B cell (primary cell): Measurements from ENCODE around the gene CUL3. TPM values are rescaled to one million over a fixed set of nuclear protein-coding genes. Genes with fewer than 3 reads are reported as not detected.

Experiments
- ATAC-seq: fragments of 200-7000 bp; cut with Tn5 transposase; one replicate; pipeline ENCODE4 v1.10.0; 2021; ENCODE audit warnings: low read depth, mild to moderate bottlenecking, moderate number of reproducible peaks, moderate library complexity
- CTCF ChIA-PET: fragments of 350-600 bp; sonication (Branson Sonifier 250); formaldehyde crosslinking; loops from one replicate; lab custom pipeline; 2021; ENCODE audit warnings: antibody characterized with exemption, inconsistent platforms; lab: Charles Lee
- POLR2A ChIA-PET: fragments of 350-600 bp; sonication (Branson Sonifier 250); formaldehyde crosslinking; loops from one replicate; lab custom pipeline; 2021; ENCODE audit warnings: antibody characterized with exemption; lab: Charles Lee
- DNase-seq: peaks from one replicate; pipeline ENCODE4 v3.0.0; 2013
- H2AFZ ChIP-seq: 2 replicates; pipeline ENCODE4 v1.6.1; 2012; ENCODE audit warnings: mild to moderate bottlenecking, low read depth, low read length; ENCODE audit not compliant: insufficient read depth, poor library complexity, severe bottlenecking
- H3K27ac ChIP-seq, 2 donors: 1 replicate in 1 of 2; 2 replicates in 1 of 2; pipeline ENCODE4 v1.5.1; 2012 to 2013; ENCODE audit warnings: low read length in 2 of 2, mild to moderate bottlenecking in 2 of 2, moderate library complexity in 1 of 2
- H3K27me3 ChIP-seq, 4 experiments: fragments of 200-600 bp in 1 of 4; sonication (generic) in 1 of 4; replicated peaks in 1 of 4; 1 replicate in 2 of 4; 2 replicates in 2 of 4; pipeline versions ENCODE4 v1.6.1 to v1.7.0; 2013 to 2016; ENCODE audit warnings: low read length in 3 of 4, mild to moderate bottlenecking in 2 of 4, mixed read lengths in 1 of 4, moderate library complexity in 1 of 4; ENCODE audit not compliant: insufficient read depth in 4 of 4, control insufficient read depth in 3 of 4; ENCODE audit errors: control extremely low read depth in 1 of 4
- H3K36me3 ChIP-seq, 2 experiments: replicated peaks in 1 of 2; 1 replicate in 1 of 2; 2 replicates in 1 of 2; pipeline versions ENCODE4 v1.6.1 to v1.7.1; 2013; ENCODE audit warnings: low read length in 1 of 2; ENCODE audit not compliant: insufficient read depth in 2 of 2, control insufficient read depth in 1 of 2; ENCODE audit errors: control extremely low read depth in 1 of 2, extremely low read depth in 1 of 2
- H3K4me1 ChIP-seq, 2 donors: fragments of 200-600 bp in 1 of 2; sonication (generic) in 1 of 2; 1 replicate in 1 of 2; 2 replicates in 1 of 2; pipeline versions ENCODE4 v1.5.1 to v1.6.1; 2013 to 2017; ENCODE audit warnings: low read length in 2 of 2; ENCODE audit not compliant: control insufficient read depth in 2 of 2, insufficient read depth in 2 of 2
- H3K4me2 ChIP-seq: replicated peaks from 2 replicates; pipeline ENCODE3; 2012; ENCODE audit warnings: mild to moderate bottlenecking, low read depth, low read length; ENCODE audit not compliant: poor library complexity, severe bottlenecking
- H3K4me3 ChIP-seq, 5 experiments: fragments of 200-600 bp in 1 of 5; sonication (generic) in 1 of 5; 1 replicate in 3 of 5; 2 replicates in 2 of 5; pipeline versions ENCODE4 v1.5.1 to v1.7.0; 2011 to 2016; ENCODE audit warnings: low read length in 4 of 5, mild to moderate bottlenecking in 4 of 5, low read depth in 2 of 5, control low read depth in 1 of 5, moderate library complexity in 1 of 5; ENCODE audit not compliant: insufficient read depth in 1 of 5; ENCODE audit errors: control extremely low read depth in 1 of 5, extremely low read depth in 1 of 5
- H3K79me2 ChIP-seq: fragments of 200-600 bp; sonication (generic); one replicate; pipeline ENCODE4 v1.6.0; 2016; ENCODE audit warnings: low read length; ENCODE audit not compliant: control insufficient read depth, insufficient read depth
- H3K9ac ChIP-seq: fragments of 200-600 bp; sonication (generic); 2 replicates; pipeline ENCODE4 v1.6.1; 2017; ENCODE audit warnings: mild to moderate bottlenecking, low read length, moderate library complexity
- H3K9me3 ChIP-seq, 3 donors: one replicate each; pipeline versions ENCODE4 v1.6.1 to v1.7.1; 2013; ENCODE audit warnings: low read length in 2 of 3; ENCODE audit not compliant: control insufficient read depth in 2 of 3, insufficient read depth in 1 of 3; ENCODE audit errors: control extremely low read depth in 1 of 3
- H4K20me1 ChIP-seq: 2 replicates; pipeline ENCODE4 v1.6.0; 2012; ENCODE audit warnings: mild to moderate bottlenecking, low read length; ENCODE audit not compliant: insufficient read depth, control insufficient read depth, poor library complexity, severe bottlenecking
- H3K27ac Mint-ChIP-seq: one replicate; pipeline ENCODE4 v1.8.0; 2021; ENCODE audit warnings: mixed read lengths
- H3K27me3 Mint-ChIP-seq: one replicate; pipeline ENCODE4 v1.8.0; 2021; ENCODE audit warnings: mixed read lengths
- H3K4me1 Mint-ChIP-seq: one replicate; pipeline ENCODE4 v1.8.0; 2021; ENCODE audit warnings: mixed read lengths
- H3K4me3 Mint-ChIP-seq: one replicate; pipeline ENCODE4 v1.8.0; 2021; ENCODE audit warnings: mixed read lengths
- H3K9me3 Mint-ChIP-seq: one replicate; pipeline ENCODE4 v1.8.0; 2022; ENCODE audit warnings: mixed read lengths; ENCODE audit not compliant: insufficient read depth
- CTCF ChIP-seq: fragments of 200-600 bp; IDR thresholded peaks from one replicate; pipeline ENCODE4 v1.8.0; 2022; ENCODE audit warnings: antibody characterized with exemption, mild to moderate bottlenecking
- EZH2 ChIP-seq: IDR thresholded peaks from 2 replicates; pipeline ENCODE4 v1.6.1; 2012; ENCODE audit warnings: borderline replicate concordance, low read depth, mild to moderate bottlenecking, moderate library complexity, low read length; ENCODE audit not compliant: insufficient read depth, poor library complexity, severe bottlenecking
- WGBS: methylation state at CpG from one replicate; pipeline ENCODE4 v1.1.5; 2013; ENCODE audit warnings: missing lambda C conversion rate; ENCODE audit not compliant: insufficient coverage; 5-methylcytosine and 5-hydroxymethylcytosine counted together
- intact Hi-C: fragments of 100-400 bp; cut with micrococcal nuclease; formaldehyde crosslinking; loops from one replicate; pipeline ENCODE4 v1.10.0; 2022
- polyA plus RNA-seq: library from polyadenylated mRNA; depleted of rRNA; stranded (reverse); fragments of >200 nt; gene quantifications from 2 replicates; pipeline ENCODE4 v1.2.3, GENCODE V29; 2012
- total RNA-seq, 2 donors: library from RNA; stranded (reverse); fragments of 120-200 nt in 1 of 2; gene quantifications; 1 replicate in 1 of 2; 2 replicates in 1 of 2; pipeline versions ENCODE4 v1.2.3 to v1.2.4, GENCODE V29; 2013 to 2022

The CUL3 gene
- total and polyA plus RNA-seq, 2 donors (not counting 1 experiment from before 2014, with no cell fraction given): 31.1 to 138 TPM

DNA sequence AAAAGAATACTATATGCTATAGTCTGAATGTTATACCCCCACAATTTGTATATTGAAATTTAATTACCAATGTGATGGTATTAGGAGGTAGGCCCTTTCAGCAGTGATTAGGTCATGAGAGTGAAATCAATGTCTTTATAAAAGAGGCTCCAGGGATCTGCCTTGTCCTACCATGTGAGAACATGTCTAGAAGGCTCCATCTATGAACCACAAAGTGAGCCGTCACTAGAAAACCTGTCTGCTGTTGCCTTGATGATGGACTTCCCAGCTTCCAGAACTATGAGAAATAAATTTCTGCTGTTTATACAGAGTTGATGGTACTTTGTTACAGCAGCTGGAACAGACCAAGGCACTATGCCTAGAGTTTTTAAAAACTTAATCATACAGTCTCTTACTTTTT lies 136.9 kb downstream of the CUL3 start:
- ChIA-PET POLR2A (no interaction called here), CTCF (interaction anchor here (0.7 to 1.8 kb wide), 2 partner anchors 18 to 124 kb away, joined by 3 to 4 read pairs; no protein-coding TSS in a partner anchor)
- no peak overlapping the region for H2AFZ ChIP-seq
- WGBS: 100% methylated on average over 1 of the region's 1 CpG
- H3K4me1 Mint-ChIP-seq: no peaks in the 10 kb centered on the region
- no peak overlapping the region for H3K9ac ChIP-seq
- no peak for ATAC-seq
- no peaks in the 10 kb centered on the region for H3K36me3 ChIP-seq
- intact Hi-C loops: loop anchor here (2.0 kb wide), 2 partner anchors 91 to 477 kb away; no protein-coding TSS in a partner anchor
- H3K4me3 ChIP-seq: no peak overlapping the region
- no peak for TF ChIP-seq CTCF
- no peak for TF ChIP-seq EZH2
- no peaks in the 10 kb centered on the region for H3K9me3 Mint-ChIP-seq
- peaks cover 0 to 3% (median 0%) of the 10 kb centered on the region in 4 experiments for H3K27me3 ChIP-seq
- H3K4me3 Mint-ChIP-seq: no peak overlapping the region
- H3K9me3 ChIP-seq: no peaks in the 10 kb centered on the region
- no peak for DNase-seq
- no peaks in the 10 kb centered on the region for H4K20me1 ChIP-seq
- no peaks in the 10 kb centered on the region for H3K4me1 ChIP-seq
- no peak overlapping the region for H3K27ac Mint-ChIP-seq
- H3K4me2 ChIP-seq: no peak overlapping the region
- no peaks in the 10 kb centered on the region for H3K79me2 ChIP-seq
- no peak overlapping the region for H3K27ac ChIP-seq
- H3K27me3 Mint-ChIP-seq: peaks cover 3% of the 10 kb centered on the region

DNA sequence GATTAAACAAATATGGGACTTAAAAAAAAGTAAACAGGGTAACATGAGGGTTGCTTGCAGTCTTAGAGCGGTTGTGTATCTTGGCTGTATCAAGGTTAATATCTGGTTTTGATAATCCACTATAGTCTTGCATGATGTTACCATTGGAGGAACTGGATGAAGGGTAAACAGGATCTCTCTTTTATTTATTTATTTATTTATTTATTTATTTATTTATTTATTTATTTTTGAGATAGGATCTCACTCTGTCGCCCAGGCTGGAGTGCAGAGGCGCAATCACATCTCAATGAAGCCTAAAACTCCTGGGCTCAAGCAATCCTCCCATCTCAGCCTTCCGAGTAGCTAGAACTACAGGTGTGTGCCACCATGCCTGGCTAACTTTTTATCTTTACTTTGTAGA lies 140.4 kb downstream of the CUL3 start:
- no peak overlapping the region for H3K4me3 ChIP-seq
- intact Hi-C loops: no loop called here
- ChIA-PET CTCF (no interaction called here), POLR2A (no interaction called here)
- H2AFZ ChIP-seq: no peak overlapping the region
- DNase-seq: no peak
- WGBS: 91% methylated on average over 4 of the region's 4 CpGs
- H3K36me3 ChIP-seq: no peaks in the 10 kb centered on the region
- H4K20me1 ChIP-seq: no peaks in the 10 kb centered on the region
- H3K4me2 ChIP-seq: no peak overlapping the region
- peaks cover 3 to 8% of the 10 kb centered on the region in 2 donors for H3K4me1 ChIP-seq
- TF ChIP-seq CTCF: no peak
- TF ChIP-seq EZH2: no peak
- Mint-ChIP-seq H3K27ac (no peak overlapping the region), H3K27me3 (peaks cover 24% of the 10 kb centered on the region), H3K9me3 (no peaks in the 10 kb centered on the region), H3K4me3 (no peak overlapping the region), H3K4me1 (peaks cover 12% of the 10 kb centered on the region)
- peaks cover 0 to 1% (median 0%) of the 10 kb centered on the region in 3 donors for H3K9me3 ChIP-seq
- no peak for ATAC-seq
- no peak overlapping the region for H3K9ac ChIP-seq
- H3K79me2 ChIP-seq: no peaks in the 10 kb centered on the region
- no peak overlapping the region for H3K27ac ChIP-seq
- H3K27me3 ChIP-seq: peaks cover 0 to 17% (median 8%) of the 10 kb centered on the region in 4 experiments
